Endothelial cell of umbilical vein (primary cell): ENCODE results near the gene STK10. TPM values are rescaled to one million over a fixed set of nuclear protein-coding genes. Genes with fewer than 3 reads are reported as not detected.

Experiments used
- BruUV-seq: library from RNA; stranded (reverse); fragments of 400-500 nt; replicated peaks from 2 replicates; lab custom pipeline; 2021; lab: Mats Ljungman, UMichigan
- CTCF ChIA-PET: fragments of 300-600, 350-600 bp; sonication (Branson Sonifier 250); formaldehyde crosslinking; loops from one replicate; lab custom pipeline; 2021; ENCODE audit warnings: antibody characterized with exemption, inconsistent platforms; lab: Charles Lee
- POLR2A ChIA-PET: fragments of 300-600, 350-600 bp; sonication (Branson Sonifier 250); formaldehyde crosslinking; loops from one replicate; lab custom pipeline; 2021; ENCODE audit warnings: antibody characterized with exemption, inconsistent platforms; lab: Charles Lee
- DNase-seq: peaks from one replicate; pipeline ENCODE4 v3.0.0-alpha.2; 2011; ENCODE audit warnings: low read depth, low spot score
- FAIRE-seq: peaks from 2 replicates; lab custom pipeline; 2011; peaks lifted over from hg19 to GRCh38; lab: Jason Lieb, UNC
- H2AFZ ChIP-seq: 2 replicates; pipeline ENCODE4 v1.6.0; 2012; ENCODE audit warnings: low read depth, low read length, control low read depth, inconsistent platforms
- H3K27ac ChIP-seq: 2 replicates; pipeline ENCODE4 v1.5.1; 2011; ENCODE audit warnings: low read depth, mild to moderate bottlenecking, control low read depth, low read length, moderate library complexity; ENCODE audit not compliant: insufficient read depth
- H3K27me3 ChIP-seq, 2 experiments: 2 replicates each; pipeline versions ENCODE4 v1.6.0 to v1.6.1; 2011; ENCODE audit warnings: low read length in 2 of 2, mixed read lengths in 1 of 2; ENCODE audit not compliant: control insufficient read depth in 2 of 2, insufficient read depth in 2 of 2
- H3K36me3 ChIP-seq, 2 experiments: 2 replicates in 1 of 2; 3 replicates in 1 of 2; pipeline ENCODE4 v1.5.1; 2011; ENCODE audit warnings: low read length in 2 of 2, mild to moderate bottlenecking in 1 of 2, moderate library complexity in 1 of 2; ENCODE audit not compliant: control insufficient read depth in 2 of 2, insufficient read depth in 2 of 2; ENCODE audit errors: extremely low read depth in 1 of 2
- H3K4me1 ChIP-seq: 3 replicates; pipeline ENCODE4 v1.5.1; 2011; ENCODE audit warnings: mild to moderate bottlenecking, low read length; ENCODE audit not compliant: control insufficient read depth, insufficient read depth; ENCODE audit errors: extremely low read depth
- H3K4me2 ChIP-seq: 2 replicates; pipeline ENCODE4 v1.6.1; 2011; ENCODE audit warnings: low read length, control low read depth, mixed read lengths; ENCODE audit not compliant: insufficient read depth
- H3K4me3 ChIP-seq, 3 experiments: fragments of 200-600 bp in 1 of 3; sonication (generic), shearing (Covaris generic) in 1 of 3; replicated peaks in 1 of 3; 2 replicates each; pipeline ENCODE4 v1.5.1; 2011 to 2016; ENCODE audit warnings: control low read depth in 3 of 3, low read length in 3 of 3, mild to moderate bottlenecking in 2 of 3, inconsistent platforms in 1 of 3, low read depth in 1 of 3, moderate library complexity in 1 of 3; ENCODE audit not compliant: insufficient read depth in 1 of 3
- H3K79me2 ChIP-seq: 2 replicates; pipeline ENCODE4 v1.6.0; 2012; ENCODE audit warnings: low read length, inconsistent platforms; ENCODE audit not compliant: control insufficient read depth, insufficient read depth
- H3K9ac ChIP-seq: replicated peaks from 2 replicates; pipeline ENCODE3; 2011; ENCODE audit warnings: low read length, control low read depth; ENCODE audit not compliant: insufficient read depth; ENCODE audit errors: extremely low read depth
- H3K9me1 ChIP-seq: replicated peaks from 3 replicates; pipeline ENCODE4 v1.6.0; 2011; ENCODE audit warnings: mild to moderate bottlenecking, low read length; ENCODE audit not compliant: control insufficient read depth, insufficient read depth; ENCODE audit errors: extremely low read depth
- H3K9me3 ChIP-seq: replicated peaks from 2 replicates; pipeline ENCODE4 v1.5.1; 2012; ENCODE audit warnings: low read length, inconsistent platforms; ENCODE audit not compliant: control insufficient read depth, insufficient read depth
- H4K20me1 ChIP-seq: replicated peaks from 2 replicates; pipeline ENCODE3; 2011; ENCODE audit warnings: mild to moderate bottlenecking, low read length; ENCODE audit not compliant: control insufficient read depth, insufficient read depth; ENCODE audit errors: extremely low read depth
- CTCF ChIP-seq, 2 donors: IDR thresholded peaks; 1 replicate in 1 of 2; 2 replicates in 1 of 2; pipeline ENCODE4 v1.5.1; 2011; ENCODE audit warnings: low read length in 2 of 2, mild to moderate bottlenecking in 2 of 2, moderate library complexity in 2 of 2, control low read depth in 1 of 2, inconsistent platforms in 1 of 2, low read depth in 1 of 2; ENCODE audit not compliant: insufficient read depth in 1 of 2; ENCODE audit errors: extremely low read depth in 1 of 2
- FOS ChIP-seq: IDR thresholded peaks from 2 replicates; pipeline ENCODE4 v1.6.1; 2011; ENCODE audit warnings: mild to moderate bottlenecking, low read length, moderate library complexity, borderline replicate concordance; ENCODE audit not compliant: insufficient read depth
- JUN ChIP-seq: IDR thresholded peaks from 2 replicates; pipeline ENCODE4 v1.6.1; 2011; ENCODE audit warnings: borderline replicate concordance, low read depth; ENCODE audit not compliant: insufficient read length, insufficient read depth
- MAX ChIP-seq: IDR thresholded peaks from 2 replicates; pipeline ENCODE4 v1.6.1; 2011; ENCODE audit not compliant: insufficient read depth, insufficient read length
- MYC ChIP-seq: IDR thresholded peaks from one replicate; pipeline ENCODE4 v1.6.1; 2011; ENCODE audit warnings: mild to moderate bottlenecking, low read depth, low read length
- dilution Hi-C: fragments of 300-500 bp; cut with MboI; formaldehyde crosslinking; loops from one replicate; pipeline ENCODE4 v1.15.0; 2019; ENCODE audit warnings: low sequenced_read_pairs; ENCODE audit not compliant: extremely low pct_ligation_motif_present
- intact Hi-C: fragments of 100-400 bp; cut with micrococcal nuclease; formaldehyde crosslinking; loops from one replicate; pipeline ENCODE4 v1.10.0; 2022
- polyA plus RNA-seq, 4 experiments: library from polyadenylated mRNA; depleted of rRNA in 3 of 4; stranded (reverse) in 3 of 4; unstranded in 1 of 4; fragments of >200 nt; gene quantifications; 2 replicates each; pipeline versions ENCODE4 v1.2.1 to v1.2.3, GENCODE V29; 2011 to 2012; ENCODE audit warnings: missing spikeins in 1 of 4
- total RNA-seq: library from RNA; stranded (reverse); gene quantifications from 2 replicates; pipeline ENCODE4 v1.2.3, GENCODE V29; 2021

Gene STK10
- total and polyA plus RNA-seq, 2 donors (not counting 3 experiments of a cell fraction or from before 2014, with no cell fraction given) = 16.9 to 47.2 TPM

- H3K27ac ChIP-seq = no peak overlapping the region
- H3K79me2 ChIP-seq = no peaks in the 10 kb centered on the region
- no peak overlapping the region for H3K4me2 ChIP-seq
- H3K36me3 ChIP-seq = peaks cover 0 to 13% of the 10 kb centered on the region in 2 experiments
- ChIA-PET CTCF (interaction anchor here (1.5 kb wide), 1 partner anchor 20 kb away, joined by 3 read pairs; no protein-coding TSS in a partner anchor), POLR2A (no interaction called here)
- DNase-seq = no peak
- dilution Hi-C loops = no loop called here
- H3K9ac ChIP-seq = no peak overlapping the region
- intact Hi-C loops = no loop called here
- FAIRE-seq = no peak
- no peak overlapping the region for H3K4me3 ChIP-seq
- no peaks in the 10 kb centered on the region for H4K20me1 ChIP-seq
- BruUV-seq = no TSS peak
- H3K4me1 ChIP-seq = no peaks in the 10 kb centered on the region
- H3K9me1 ChIP-seq = no peaks in the 10 kb centered on the region
- H2AFZ ChIP-seq = no peak overlapping the region
- H3K27me3 ChIP-seq = no peaks in the 10 kb centered on the region
- no peak for TF ChIP-seq MAX
- no peak for TF ChIP-seq CTCF (IDR thresholded peaks at IDR 0.05; ENCODE audit: extremely low read depth in 1 of 2, insufficient read depth in 1 of 2, low read depth in 1 of 2, low read length in 2 of 2)
- TF ChIP-seq JUN = no peak
- H3K9me3 ChIP-seq = no peaks in the 10 kb centered on the region
These were observed 108.1 kb downstream of the STK10 start for GRCh38 chr5:172079876-172080275.

GRCh38 chr5:172078726-172079345 lies 109.2 kb downstream of the STK10 start:
- Histone ChIP-seq H3K79me2 (no peaks in the 10 kb centered on the region), H3K36me3 (peaks cover 0 to 13% of the 10 kb centered on the region in 2 experiments), H3K4me2 (no peak overlapping the region), H2AFZ (no peak overlapping the region), H3K9me1 (no peaks in the 10 kb centered on the region), H3K4me1 (no peaks in the 10 kb centered on the region), H3K4me3 (no peak overlapping the region), H3K9ac (no peak overlapping the region), H3K27ac (no peak overlapping the region), H4K20me1 (no peaks in the 10 kb centered on the region), H3K27me3 (no peaks in the 10 kb centered on the region), H3K9me3 (no peaks in the 10 kb centered on the region)
- ChIA-PET POLR2A (no interaction called here), CTCF (interaction anchor here (1.2 to 1.5 kb wide), 2 partner anchors 19 to 660 kb away, joined by 3 to 5 read pairs; partner anchors contain the start of gene FGF18)
- DNase-seq (no peak), FAIRE-seq (no peak)
- dilution Hi-C loops (no loop called here), intact Hi-C loops (no loop called here)
- BruUV-seq = no TSS peak
- TF ChIP-seq MAX (no peak), MYC (no peak), FOS (no peak), CTCF (IDR thresholded peaks at IDR 0.05; ENCODE audit: extremely low read depth in 1 of 2, insufficient read depth in 1 of 2, low read depth in 1 of 2, low read length in 2 of 2) (no peak), JUN (no peak)
